NCI-H2081 (cell line): ENCODE data around the gene PARG.
"Not testable (repeated sequence)": the region's sequence is repeated elsewhere in the genome, so short reads cannot be mapped to it uniquely, and the experiment has no call there.

ENCODE experiments used
- DNase-seq, 2 experiments: peaks; one replicate each; lab custom pipeline; 2025; lab: John Stamatoyannopoulos, UW

Gene PARG

DNA sequence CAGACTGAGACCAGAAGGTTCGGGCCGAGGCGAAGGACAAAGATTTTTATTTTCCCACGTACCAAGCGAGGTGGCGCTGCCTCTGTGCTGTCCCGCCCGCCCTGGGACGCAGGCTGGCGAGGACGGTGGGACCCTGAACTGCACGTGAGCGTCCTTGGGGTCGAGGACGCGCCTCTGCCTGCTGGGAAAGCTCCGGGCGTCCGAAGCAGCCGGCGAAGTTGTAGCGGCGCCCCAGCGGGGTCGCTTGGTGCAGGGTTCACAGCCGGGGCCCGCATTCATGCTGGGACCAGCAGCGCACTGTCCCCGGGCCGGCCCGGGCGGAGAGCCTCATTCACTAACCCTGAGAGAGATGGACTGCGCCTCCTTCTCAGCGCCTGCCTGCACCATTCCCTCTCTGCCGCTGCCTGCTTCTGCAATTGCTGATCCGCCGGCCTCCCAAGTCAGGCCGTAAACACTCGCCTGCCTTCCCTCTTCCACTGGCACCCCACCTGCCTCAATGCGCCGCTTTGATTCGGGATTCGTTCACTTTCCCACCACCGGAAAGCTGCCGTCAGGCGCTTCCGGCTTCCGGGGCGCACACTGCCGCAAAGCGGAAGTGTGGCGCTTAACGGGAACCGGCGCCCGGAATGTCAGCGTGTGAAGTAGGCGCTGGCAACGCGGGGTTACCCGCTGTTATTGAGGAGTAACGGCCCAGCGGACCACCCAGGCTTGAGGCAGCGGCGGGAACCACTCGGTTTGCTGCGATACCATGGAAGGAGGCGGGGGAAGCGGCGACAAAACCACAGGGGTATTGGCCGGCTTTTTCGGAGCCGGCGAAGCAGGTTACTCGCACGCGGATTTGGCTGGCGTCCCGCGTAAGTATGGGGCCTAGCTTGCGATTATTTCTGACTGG, at the start of gene PARG, which contains the start of gene TIMM23B:
PARG (minus strand) TSS at position 581 of the 892 bp plus-strand sequence; CDS start at position 279, 302 bp downstream.
TIMM23B (plus strand) TSS at position 607 of the 892 bp plus-strand sequence; CDS start at position 749, 142 bp downstream.
- peak; percentile 55 to 83 for DNase-seq

DNA sequence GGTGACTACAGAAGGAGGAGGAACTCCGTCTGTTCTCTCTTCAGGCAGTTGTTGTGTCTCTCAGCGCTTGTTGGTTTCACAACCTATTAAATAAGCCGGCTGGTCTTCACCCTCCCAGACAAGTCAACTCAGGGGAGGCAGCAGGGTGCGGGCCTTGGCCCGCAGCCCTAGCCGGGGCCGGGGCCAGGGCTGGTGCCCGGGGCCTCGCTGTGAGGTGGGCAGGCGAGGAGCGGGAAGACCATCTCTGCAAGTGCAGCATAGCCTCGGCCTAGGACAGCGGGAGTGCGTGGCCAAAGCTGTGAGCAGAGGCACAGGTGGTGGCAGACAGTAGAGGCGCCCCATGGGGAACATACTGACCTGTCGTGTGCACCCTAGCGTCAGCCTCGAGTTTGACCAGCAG, 46.5 kb upstream of the PARG start, which contains the start of gene AGAP6:
AGAP6 (plus strand) TSS at position 31 of the 400 bp plus-strand sequence; CDS start at position 341, 310 bp downstream.
- not testable (repeated sequence) for DNase-seq

DNA sequence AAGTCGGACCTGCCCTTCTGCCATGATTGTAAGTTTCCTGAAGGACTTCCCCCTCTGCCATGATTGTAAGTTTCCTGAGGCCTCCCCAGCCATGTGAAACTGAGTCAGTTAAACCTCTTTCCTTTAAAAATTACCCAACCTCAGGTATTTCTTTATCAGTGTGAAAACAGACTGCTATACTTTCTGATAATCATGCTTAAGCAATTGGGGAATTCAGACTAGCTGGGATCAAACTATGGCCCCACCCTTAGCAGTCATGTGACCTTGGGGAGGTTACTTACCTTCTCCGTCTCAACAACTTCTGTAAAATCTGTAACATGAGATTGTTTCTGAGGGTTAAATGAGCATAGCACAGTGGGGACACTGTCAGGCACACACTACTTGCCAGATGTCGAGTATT, 45.4 kb upstream of the PARG start:
- DNase-seq = not testable (repeated sequence)

DNA sequence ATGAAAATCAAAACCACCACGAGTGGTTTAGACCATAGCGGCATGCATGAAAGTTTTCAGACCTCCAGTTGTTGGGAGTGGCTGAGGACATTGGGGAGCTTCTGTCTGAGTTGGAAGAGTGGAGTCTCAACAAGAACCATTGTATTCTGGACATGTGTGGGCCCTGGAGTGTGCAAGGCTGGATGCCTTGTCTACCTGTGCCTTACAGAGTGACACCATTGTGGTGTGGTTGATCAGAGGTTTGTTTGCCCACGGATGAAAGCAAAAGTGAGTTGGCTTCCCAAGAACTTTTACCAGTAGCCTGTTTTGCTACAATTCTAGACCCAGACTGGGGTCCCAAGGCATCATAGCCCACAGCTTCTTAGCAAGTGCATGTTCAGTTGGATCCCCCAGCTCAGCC, 35.9 kb upstream of the PARG start:
- not testable (repeated sequence) for DNase-seq

DNA sequence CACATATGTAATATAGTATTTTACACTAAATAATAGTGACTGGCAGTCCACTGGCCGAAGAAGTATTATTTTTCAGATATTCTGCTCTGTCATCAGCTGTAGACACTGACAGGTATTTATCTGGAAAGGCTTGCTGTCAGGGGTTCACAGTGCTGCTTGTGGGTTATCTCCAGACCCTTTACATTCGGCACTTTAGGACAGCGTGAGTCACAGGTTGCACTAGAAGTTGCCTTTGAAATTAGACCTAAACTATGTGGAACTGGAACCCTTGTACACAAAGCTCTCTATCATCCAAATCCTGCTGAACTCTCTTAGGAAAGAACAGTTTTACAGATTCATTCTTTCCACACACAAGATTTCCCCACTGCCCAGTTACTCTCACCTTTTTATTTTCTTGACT, 30.3 kb upstream of the PARG start:
- DNase-seq = not testable (repeated sequence)

DNA sequence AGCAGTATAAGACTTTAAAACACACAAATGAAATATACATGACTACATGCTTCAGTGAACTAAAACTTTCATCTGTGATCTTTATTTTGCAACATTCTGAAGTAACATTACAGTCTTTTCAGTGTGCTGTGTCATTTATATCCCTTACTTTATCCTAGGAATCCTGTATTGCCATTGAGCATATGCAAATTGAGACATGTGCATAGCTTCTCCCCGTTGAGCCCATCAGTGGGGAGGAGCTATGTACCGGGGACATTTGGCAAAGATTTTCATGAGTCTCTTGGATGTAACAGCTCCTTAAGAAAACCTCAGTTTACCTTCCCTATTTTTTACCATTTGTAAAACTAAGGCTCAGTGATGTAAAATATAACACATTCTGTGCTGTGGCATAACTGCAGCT, 29.6 kb upstream of the PARG start:
- DNase-seq = not testable (repeated sequence)

DNA sequence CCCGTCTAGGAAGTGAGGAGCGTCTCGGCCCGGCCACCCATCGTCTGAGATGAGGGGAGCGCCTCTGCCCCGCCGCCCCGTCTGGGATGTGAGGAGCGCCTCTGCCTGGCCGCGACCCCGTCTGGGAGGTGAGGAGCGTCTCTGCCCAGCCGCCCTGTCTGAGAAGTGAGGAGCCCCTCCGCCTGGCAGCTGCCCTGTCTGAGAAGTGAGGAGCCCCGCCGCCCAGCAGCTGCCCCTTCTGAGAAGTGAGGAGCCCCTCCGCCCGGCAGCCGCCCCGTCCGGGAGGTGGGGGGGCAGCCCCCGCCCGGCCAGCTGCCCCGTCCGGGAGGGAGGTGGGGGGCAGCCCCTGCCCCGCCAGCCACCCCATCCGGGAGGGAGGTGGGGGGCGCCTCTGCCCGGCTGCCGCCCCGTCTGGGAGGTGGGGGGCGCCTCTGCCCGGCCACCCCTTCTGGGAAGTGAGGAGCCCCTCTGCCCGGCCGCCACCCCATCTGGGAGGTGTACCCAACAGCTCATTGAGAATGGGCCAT, 28.6 kb upstream of the PARG start:
- DNase-seq = not testable (repeated sequence)

DNA sequence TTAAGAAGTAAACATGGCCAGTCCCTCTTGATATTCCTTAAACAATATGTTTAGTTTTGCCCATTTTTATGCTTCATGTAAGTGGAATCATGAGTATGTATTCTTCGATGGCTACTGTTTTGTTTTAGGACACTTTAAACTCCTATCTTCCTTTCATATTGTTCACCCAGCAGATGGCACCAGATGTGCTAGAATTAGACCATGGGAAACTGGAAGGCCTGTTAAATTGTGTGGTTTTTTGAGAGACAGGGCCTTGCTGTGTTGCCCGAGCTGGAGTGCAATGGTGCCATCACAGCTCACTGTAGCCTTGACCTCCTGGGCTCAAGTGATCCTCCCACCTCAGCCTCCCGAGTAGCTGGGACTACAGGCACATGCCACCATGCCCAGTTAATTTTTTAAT, 11.3 kb upstream of the PARG start:
- not testable (repeated sequence) for DNase-seq

DNA sequence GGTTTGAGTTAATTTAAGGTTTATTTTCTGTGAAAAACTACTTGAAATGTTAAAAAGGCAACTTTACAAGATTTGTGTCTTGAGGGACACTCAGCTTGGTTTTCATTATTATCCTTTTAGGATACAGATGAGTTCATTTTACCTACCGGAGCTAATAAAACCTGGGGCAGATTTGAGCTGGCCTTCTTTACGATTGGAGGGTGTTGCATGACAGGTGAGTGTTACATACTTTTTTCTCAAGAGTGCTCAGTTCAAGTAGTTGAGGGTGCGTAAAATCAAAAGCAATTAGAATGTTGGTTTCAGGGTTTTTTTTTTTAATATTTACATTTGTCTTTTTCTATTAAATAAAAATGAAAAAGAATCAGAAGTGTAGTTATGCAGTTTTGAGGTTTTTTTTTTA, 10.2 kb upstream of the PARG start:
- not testable (repeated sequence) for DNase-seq

DNA sequence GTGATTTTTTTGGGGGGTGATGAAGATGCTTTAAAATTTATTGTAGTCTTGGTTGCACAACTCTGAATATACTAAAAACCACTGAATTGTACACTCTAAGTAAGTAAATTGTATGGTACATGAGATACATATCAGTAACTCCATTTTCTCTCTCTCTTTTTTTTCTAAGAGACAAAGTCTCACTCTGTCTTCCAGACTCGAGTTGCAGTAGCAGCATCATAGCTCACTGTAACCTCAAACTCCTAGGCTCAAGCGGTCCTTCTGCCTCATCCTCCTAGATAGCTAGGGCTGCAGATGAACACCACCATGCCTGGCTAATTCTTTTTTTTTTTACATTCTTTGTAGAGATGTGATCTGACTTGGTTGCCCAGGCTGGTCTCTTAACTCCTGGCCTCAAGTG, 6.9 kb upstream of the PARG start:
- not testable (repeated sequence) for DNase-seq

DNA sequence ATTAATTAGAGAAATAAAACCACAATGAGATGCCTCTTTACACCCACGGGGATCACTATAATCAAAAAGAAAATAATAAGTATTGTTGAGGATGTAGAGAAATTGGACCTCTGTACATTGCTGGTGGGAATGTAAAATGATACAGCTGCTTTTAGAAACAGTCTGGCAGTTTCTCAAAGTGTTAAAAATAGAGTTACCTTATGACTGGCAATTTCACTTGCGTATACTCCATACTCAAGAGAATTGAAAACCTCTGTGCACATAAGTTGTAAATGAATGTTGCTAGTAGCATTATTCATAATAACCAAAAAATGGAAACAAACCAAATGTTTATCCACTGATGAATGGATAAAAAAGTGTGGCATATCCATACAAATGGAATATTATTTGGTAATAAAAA, 6.3 kb upstream of the PARG start:
- DNase-seq = not testable (repeated sequence)

DNA sequence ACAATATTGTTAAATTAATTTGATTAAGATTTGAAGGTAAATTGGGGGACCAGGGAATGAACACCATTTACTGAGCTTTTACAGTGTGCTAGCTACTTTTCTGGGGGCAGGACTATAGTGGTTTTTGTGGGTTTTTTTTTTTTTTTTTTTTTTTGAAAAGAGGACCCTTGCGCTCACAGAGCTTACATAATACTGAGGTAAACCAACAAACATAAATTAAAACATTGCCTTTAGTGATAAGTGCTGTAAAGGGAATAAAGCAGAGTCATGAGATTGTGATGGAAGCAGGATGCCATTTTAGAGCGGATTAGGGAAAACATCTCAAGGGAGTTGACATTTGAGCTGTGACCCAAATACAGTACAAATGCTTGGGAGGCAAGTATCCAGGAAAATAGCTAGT, 1.8 kb upstream of the PARG start:
- DNase-seq = not testable (repeated sequence)

DNA sequence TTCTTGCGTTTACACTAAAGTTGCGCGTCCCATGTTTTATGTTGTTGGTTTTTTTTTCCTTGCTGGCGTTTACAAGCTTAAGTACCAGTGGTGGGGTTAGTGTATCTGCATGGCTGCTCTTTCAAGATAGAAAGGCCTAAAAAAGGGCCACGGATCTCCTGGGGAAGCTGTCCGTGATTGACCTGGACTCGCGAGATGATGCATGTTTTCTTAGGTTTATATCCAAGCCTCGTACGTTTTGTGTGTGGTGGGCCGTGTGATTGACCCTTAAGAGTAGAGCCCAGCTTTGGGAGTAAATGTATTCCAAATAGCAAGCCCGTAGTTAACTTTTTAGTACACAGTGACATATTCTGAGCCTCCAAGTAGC, 495 bp upstream of the PARG start:
- not testable (repeated sequence) for DNase-seq

DNA sequence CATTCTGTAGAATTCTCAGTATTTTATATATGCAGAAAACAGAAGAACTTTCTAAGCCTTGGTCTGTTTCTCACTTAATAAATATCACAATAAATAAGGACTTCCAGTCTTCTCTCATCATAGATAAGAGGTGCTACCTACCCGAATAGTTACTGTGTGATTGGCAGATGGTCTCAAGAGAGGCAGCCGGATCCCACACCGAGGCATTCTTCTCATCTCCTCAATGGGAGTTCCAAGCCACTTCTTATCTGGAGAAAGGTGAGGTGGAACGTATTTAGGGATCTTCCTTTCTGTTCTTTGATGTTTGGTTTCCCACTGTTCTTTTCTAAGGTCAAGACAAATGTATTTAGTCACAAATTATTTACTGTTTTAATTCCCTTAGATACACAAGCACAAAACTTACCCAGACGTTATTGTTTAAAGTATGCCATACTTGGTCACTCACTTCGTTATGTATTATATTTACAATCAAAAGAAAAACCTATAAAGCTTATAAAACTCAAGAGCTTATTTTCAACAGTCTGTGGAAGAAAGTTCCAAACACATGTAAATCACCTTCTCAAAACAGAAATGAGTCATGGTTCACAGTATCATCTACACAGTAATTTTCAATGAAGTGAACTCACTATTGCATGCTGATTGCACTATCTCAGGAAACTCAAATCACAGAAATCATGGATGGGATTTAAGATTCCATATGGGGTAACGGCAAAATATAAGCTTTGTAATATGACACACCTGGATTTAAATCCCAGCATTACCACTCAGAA, 9.7 kb downstream of the PARG start:
- not testable (repeated sequence) for DNase-seq

DNA sequence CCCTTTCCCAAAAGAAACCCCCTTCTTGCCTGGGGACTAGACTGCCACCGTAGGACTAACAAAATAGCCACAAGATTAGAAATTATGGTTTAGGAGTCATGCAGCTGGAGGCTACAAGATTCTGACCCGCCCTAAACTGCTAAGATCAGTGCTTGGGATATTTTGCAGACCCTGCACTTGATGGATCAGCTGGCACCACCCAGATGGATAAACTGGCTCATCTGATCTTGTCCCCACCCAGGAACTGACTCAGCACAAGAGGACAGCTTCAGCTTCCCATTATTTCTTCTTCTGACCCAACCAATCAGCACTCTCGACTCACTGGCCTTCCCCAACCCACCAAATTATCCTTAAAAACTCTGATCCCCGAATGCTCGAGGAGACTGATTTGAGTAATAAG, 10.6 kb downstream of the PARG start:
- DNase-seq = not testable (repeated sequence)

DNA sequence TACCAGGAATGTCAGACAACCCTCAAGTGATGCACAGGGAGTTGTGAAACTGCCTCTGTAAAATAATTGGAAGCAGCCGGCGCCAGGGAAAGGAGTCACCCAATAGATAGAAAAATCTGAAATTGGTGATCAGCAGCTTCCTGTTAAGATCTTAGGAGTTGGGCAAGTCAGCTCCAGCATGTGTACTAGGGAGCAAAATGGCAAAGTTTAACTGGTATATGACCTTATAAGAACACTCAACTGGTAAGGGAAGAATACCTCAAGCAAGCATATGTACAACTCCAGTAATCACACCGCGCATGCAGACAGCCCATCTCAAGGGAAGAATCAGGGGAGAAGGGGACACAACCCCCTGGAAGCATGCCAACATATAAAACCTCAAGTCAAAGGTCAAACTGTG, 18.3 kb downstream of the PARG start:
- DNase-seq = not testable (repeated sequence)

DNA sequence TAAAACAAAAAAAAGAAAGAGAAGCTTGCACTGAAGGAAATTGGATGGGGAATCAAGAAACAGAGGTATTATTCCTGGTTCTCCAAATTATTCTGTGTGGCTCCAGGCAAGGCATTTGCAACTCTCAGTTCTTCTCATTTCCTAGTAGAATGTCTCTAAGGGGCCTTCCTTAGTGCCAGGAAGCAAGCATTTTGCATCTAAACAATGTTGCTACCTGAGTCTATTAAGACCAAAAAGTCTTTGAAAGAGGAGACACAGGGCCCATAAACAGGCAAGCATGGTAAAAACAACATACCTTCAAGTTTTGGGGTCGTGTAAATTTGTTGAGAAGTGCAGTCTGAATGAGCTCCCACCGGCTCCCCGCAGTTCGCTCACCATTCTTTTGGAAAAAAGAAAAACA, 19.8 kb downstream of the PARG start:
- not testable (repeated sequence) for DNase-seq

DNA sequence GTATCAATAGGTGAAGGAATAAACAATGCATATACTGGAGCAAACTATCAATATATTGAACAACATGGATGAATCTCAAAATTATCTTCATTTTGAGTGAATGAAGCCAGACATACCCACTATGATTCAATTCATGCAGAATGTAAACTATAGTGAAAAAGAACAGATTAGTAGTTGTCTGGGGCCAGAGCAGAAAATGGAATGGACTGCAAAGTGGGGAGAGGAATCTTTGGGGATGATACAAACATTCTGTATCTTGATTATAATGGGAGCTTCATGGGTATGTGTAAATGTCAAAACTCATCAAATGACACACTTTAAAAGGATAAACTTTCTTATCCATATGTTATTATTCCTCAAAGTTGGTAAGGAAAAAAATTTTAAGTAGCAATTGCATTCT, 23.9 kb downstream of the PARG start:
- DNase-seq = not testable (repeated sequence)

DNA sequence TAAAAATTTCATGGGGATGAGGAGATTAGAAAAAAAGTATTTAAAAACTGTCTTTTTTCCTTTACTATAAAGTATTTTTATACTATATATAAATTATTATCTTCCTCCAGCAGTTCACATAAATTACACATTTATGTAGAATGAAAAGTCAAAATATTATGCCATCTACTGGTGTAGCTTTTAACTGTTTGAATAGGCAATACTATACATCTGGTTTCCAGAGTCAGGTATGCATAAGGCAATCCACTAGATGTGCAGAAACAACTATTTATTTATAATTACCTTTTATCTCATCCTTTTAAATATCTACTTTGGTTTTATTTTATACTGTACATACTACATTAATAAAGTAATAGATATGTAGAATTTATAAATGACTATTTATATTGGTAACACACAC, 25.4 kb downstream of the PARG start:
- DNase-seq = not testable (repeated sequence)

DNA sequence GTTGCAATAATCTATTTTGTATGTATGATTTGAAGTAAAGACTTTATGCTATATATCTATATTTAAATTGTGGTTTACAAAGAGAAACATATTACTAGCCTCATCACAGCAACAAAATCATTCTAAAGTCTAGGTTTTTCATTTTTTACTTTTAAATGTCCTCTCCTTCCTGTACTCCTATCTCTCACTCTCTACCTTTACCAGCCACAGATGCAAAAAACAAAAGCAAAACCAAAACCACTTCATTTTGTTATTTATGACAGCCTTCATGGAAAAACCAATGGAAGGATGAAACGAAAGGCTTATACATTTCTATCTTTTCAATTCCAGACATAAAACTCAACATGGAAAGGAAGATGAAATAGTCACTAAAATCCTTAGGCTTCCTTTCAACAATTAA, 31.5 kb downstream of the PARG start:
- DNase-seq = not testable (repeated sequence)

DNA sequence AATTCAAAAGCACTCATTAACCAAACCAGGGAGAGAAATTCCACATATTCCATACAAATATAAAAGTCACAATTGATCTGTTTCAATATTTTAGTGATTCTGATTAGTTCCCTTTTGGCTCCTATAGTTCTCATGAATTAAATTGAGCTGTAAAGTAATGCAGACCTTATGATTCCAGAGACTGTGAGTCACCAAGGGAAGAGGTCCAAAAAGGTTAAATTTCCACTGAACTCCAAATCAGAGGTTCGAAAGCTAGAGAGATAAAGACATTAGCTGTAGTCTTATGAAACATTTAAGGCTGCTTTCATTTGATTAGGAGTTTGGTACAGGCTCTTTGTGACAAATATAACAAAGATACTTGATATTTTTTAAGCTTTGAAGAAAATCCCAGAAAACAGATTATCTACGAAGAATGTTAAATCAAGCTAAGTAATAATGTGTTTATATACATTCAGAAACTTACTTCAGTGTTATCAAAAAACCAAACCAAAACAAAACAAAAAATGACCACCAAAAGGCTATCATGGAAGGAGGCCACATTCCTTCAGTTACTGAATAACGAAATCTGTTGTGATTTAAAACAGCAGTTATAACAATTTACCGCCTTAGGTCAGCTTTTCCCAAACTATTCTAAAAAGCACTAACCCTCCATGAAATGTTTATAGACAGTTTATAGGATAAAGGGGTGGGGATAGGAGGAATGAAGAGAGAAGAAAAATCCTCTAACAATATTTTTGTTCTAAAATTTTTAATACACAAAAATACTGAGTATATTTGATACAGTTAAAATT, 33.3 kb downstream of the PARG start:
- DNase-seq = not testable (repeated sequence)

DNA sequence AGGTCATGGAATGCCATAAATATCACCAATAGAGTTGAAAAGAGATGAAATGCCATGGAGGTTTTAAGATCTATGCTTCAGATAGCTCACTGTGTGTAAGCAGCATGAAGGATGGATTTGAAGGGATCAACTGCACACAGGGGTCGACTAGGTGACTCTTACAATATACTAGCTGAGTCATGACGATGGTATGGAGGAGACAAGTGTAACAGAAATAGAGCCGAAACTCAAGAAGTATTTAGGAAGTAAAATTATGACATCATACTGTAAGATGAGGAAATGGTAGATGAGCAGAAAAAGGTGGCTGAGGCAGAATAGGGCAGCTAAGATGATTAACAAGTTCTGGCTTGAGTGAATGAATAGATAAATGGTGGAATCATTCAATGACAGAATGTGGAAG, 38.0 kb downstream of the PARG start:
- DNase-seq = not testable (repeated sequence)
